Muscle layer of duodenum (tissue), 2 donors: ENCODE data around the gene MSMO1.

Experiments
- H3K27ac ChIP-seq: one replicate; pipeline ENCODE4 v1.7.0; 2013; ENCODE audit warnings: mild to moderate bottlenecking, low read length
- H3K27me3 ChIP-seq: one replicate; pipeline ENCODE4 v1.7.0; 2013; ENCODE audit warnings: low read depth, mild to moderate bottlenecking, control low read depth, low read length
- H3K36me3 ChIP-seq, 2 donors: one replicate each; pipeline ENCODE4 v1.7.0; 2013; ENCODE audit warnings: low read length in 2 of 2, control low read depth in 1 of 2, mild to moderate bottlenecking in 1 of 2; ENCODE audit not compliant: insufficient read depth in 2 of 2, control insufficient read depth in 1 of 2
- H3K4me1 ChIP-seq, 2 donors: one replicate each; pipeline ENCODE4 v1.7.0; 2013; ENCODE audit warnings: low read length in 2 of 2, mild to moderate bottlenecking in 2 of 2, control low read depth in 1 of 2, moderate library complexity in 1 of 2; ENCODE audit not compliant: insufficient read depth in 2 of 2, control insufficient read depth in 1 of 2
- H3K4me3 ChIP-seq, 2 donors: one replicate each; pipeline ENCODE4 v1.7.0; 2013; ENCODE audit warnings: low read length in 2 of 2, low read depth in 1 of 2, mild to moderate bottlenecking in 1 of 2
- H3K9me3 ChIP-seq, 2 donors: one replicate each; pipeline ENCODE4 v1.7.0; 2013; ENCODE audit warnings: low read length in 2 of 2, control low read depth in 1 of 2, mild to moderate bottlenecking in 1 of 2; ENCODE audit not compliant: control insufficient read depth in 1 of 2
- donor health status: healthy.

The MSMO1 gene

DNA sequence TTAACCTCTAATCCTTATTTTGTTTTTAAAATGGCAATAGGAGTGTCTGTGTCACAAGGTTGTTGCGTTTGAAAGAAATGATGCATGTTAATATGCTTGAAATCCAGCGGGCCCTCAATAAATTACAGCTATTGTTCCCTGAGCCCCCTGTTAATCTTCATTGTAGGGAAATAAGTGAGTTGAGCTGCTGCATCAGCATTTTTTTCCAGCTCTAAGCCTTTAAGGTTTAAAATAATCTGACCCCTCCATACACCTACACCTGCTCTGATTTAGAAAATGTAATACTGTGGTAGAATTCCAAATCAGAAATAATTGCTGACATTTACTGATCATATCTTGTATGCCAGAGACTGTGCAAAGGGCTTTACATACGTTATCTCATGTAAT lies 2.6 kb upstream of the MSMO1 start:
- no peak overlapping the region for H3K27ac ChIP-seq
- H3K9me3 ChIP-seq: no peaks in the 10 kb centered on the region
- H3K36me3 ChIP-seq: no peaks in the 10 kb centered on the region
- H3K4me3 ChIP-seq: no peak overlapping the region
- no peaks in the 10 kb centered on the region for H3K27me3 ChIP-seq
- H3K4me1 ChIP-seq: peaks cover 17 to 21% of the 10 kb centered on the region in 2 donors

DNA sequence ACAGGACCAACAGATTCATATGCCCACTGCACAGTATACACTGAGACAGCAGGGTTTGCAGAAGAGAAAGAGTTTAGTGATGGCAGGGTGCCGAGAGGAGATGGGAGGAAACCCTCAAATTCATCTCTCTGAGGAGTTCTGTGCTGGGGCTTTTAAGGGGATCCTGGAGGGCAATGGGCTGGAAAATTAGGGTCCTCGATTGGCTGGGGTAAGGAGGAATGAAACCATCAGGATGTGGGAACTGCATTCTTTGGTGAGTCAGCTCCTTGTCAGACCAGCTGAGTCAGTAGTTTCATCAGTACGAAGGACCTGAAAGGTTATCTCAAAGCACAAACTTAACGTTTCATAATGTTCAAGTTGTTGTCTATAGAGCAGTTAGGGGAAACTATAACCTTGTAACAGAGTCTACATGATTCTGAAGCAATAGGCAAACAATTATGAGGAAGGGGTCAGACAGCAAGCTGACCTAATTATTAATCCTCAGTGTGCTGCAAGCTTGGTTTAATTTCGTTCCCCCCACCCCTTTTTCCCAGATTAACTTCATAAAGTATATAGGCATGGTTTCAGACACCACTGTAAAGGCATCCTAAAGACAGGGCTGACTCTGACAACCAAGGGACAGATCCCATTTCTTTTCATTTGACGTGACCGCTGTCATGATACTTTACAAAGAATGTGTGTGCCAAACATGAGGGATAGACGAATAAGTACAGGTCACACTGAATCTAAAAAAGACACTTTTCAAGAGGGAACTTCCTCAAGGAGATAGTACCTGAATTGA lies 1.5 kb upstream of the MSMO1 start:
- H3K36me3 ChIP-seq: no peaks in the 10 kb centered on the region
- H3K4me1 ChIP-seq: peaks cover 17 to 21% of the 10 kb centered on the region in 2 donors
- H3K27ac ChIP-seq: no peak overlapping the region
- H3K9me3 ChIP-seq: no peaks in the 10 kb centered on the region
- H3K4me3 ChIP-seq: peak overlapping the region; percentile 92 to 100
- H3K27me3 ChIP-seq: no peaks in the 10 kb centered on the region

DNA sequence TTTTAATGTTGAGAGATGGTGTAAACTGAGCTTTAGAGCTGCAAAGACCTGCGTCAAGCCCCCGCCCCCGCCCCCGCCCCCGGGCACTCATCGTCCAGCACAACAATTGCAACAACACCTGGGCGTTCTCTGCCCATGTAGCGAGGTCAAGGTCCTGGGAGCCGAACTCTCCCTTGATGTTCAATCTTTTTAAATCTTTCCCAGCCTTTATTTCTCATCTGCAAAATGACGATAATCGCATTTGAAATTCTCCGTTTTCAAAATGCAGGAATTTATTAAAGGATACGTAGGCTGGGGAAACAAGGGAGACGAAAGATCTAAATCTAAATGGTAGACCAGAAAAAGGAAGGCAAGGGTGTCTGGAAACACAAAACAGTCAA lies 648 bp upstream of the MSMO1 start:
- Histone ChIP-seq H3K4me1 (peaks cover 17 to 21% of the 10 kb centered on the region in 2 donors), H3K27ac (peak overlapping the region; percentile 84)

DNA sequence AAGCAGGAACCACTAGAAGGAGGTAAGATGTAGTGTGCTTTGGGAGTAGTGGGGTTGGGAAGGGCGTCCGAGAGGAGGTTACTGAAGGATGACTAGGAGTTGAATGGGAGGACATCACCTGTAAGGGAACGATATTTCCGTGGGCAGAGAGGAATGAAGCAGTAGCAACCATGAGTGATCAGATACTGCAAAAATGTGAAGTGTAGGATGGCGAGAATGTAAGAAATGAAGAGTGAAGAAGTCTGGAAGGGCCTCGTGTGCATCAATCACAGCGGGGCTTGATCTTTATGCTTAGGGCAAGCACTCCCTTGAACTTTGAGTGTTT lies 594 bp downstream of the MSMO1 start:
- Histone ChIP-seq H3K27me3 (no peaks in the 10 kb centered on the region), H3K36me3 (no peaks in the 10 kb centered on the region), H3K4me3 (peak overlapping the region; percentile 85 to 100), H3K27ac (peak overlapping the region; percentile 32), H3K4me1 (peaks cover 17 to 21% of the 10 kb centered on the region in 2 donors), H3K9me3 (no peaks in the 10 kb centered on the region)

More for the DNA sequence above, 648 bp upstream of the MSMO1 start:
- H3K9me3 ChIP-seq: no peaks in the 10 kb centered on the region
- peak overlapping the region; percentile 92 to 100 for H3K4me3 ChIP-seq
- H3K27me3 ChIP-seq: no peaks in the 10 kb centered on the region
- no peaks in the 10 kb centered on the region for H3K36me3 ChIP-seq

GRCh38 chr4:165328708-165329107 lies 1.2 kb downstream of the MSMO1 start:
- no peaks in the 10 kb centered on the region for H3K36me3 ChIP-seq
- H3K27me3 ChIP-seq: no peaks in the 10 kb centered on the region
- no peaks in the 10 kb centered on the region for H3K9me3 ChIP-seq
- H3K4me3 ChIP-seq: peak overlapping the region; percentile 85 to 100
- H3K4me1 ChIP-seq: peaks cover 17 to 21% of the 10 kb centered on the region in 2 donors
- peak overlapping the region; percentile 32 for H3K27ac ChIP-seq

DNA sequence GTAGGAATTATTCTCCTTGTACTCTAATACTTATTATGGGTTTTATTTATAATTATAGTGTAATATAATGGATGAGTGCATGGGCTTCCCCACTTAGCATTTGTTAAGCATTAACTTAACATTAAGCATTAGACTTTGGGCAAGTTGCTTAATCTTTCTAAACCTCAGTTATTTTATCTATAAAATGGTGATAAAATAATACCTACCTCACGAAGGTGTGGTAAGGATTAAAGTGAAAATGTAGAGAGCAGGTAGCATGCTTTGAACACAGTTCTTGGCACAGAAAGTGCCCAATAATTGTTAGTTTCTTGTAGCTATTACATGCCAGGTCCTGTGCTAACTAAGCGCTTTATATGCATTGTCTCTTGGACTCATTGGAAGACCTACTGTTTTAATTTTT lies 2.6 kb downstream of the MSMO1 start:
- Histone ChIP-seq H3K9me3 (no peaks in the 10 kb centered on the region), H3K36me3 (no peaks in the 10 kb centered on the region), H3K27ac (no peak overlapping the region), H3K4me1 (peaks cover 17 to 21% of the 10 kb centered on the region in 2 donors), H3K4me3 (no peak overlapping the region), H3K27me3 (no peaks in the 10 kb centered on the region)

- H3K27ac ChIP-seq: no peak overlapping the region
- H3K4me3 ChIP-seq: no peak overlapping the region
- peaks cover 17 to 21% of the 10 kb centered on the region in 2 donors for H3K4me1 ChIP-seq
- H3K27me3 ChIP-seq: no peaks in the 10 kb centered on the region
- no peaks in the 10 kb centered on the region for H3K36me3 ChIP-seq
- H3K9me3 ChIP-seq: no peaks in the 10 kb centered on the region
Observed at GRCh38 chr4:165330666-165331065, 3.2 kb downstream of the MSMO1 start.

GRCh38 chr4:165331359-165331758 lies 3.9 kb downstream of the MSMO1 start:
- Histone ChIP-seq H3K27me3 (no peaks in the 10 kb centered on the region), H3K4me3 (no peak overlapping the region), H3K9me3 (no peaks in the 10 kb centered on the region), H3K4me1 (peaks cover 13 to 16% of the 10 kb centered on the region in 2 donors), H3K36me3 (no peaks in the 10 kb centered on the region), H3K27ac (no peak overlapping the region)

- H3K36me3 ChIP-seq: peaks cover 0 to 2% of the 10 kb centered on the region in 2 donors
- H3K4me3 ChIP-seq: no peak overlapping the region
- H3K27me3 ChIP-seq: no peaks in the 10 kb centered on the region
- no peak overlapping the region for H3K27ac ChIP-seq
- peaks cover 10 to 14% of the 10 kb centered on the region in 2 donors for H3K4me1 ChIP-seq
- H3K9me3 ChIP-seq: no peaks in the 10 kb centered on the region
Observed at GRCh38 chr4:165331823-165332222, 4.4 kb downstream of the MSMO1 start.

DNA sequence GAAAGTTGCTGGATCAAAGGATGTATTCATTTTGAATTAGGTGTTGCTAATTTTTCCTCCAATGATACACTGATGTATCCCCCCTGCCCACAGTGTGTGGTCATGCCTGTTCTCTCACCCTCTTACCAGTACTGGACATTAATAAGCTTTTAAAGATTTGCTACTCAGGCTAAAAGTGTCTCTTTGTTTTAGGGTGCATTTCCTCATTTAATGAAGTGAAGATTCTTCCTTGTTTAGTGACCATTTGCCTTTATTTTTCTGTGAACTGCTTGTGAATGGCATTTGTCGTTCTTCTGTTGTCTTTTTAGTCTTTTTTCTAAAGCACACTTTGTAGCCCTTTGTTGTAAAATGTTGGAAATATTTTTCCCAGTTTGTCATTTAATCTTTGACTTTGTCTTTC lies 5.0 kb downstream of the MSMO1 start:
- H3K27me3 ChIP-seq: no peaks in the 10 kb centered on the region
- peaks cover 10 to 14% of the 10 kb centered on the region in 2 donors for H3K4me1 ChIP-seq
- no peak overlapping the region for H3K4me3 ChIP-seq
- H3K36me3 ChIP-seq: peaks cover 0 to 3% of the 10 kb centered on the region in 2 donors
- no peaks in the 10 kb centered on the region for H3K9me3 ChIP-seq
- H3K27ac ChIP-seq: no peak overlapping the region

GRCh38 chr4:165335163-165335703 lies 7.8 kb downstream of the MSMO1 start:
- no peaks in the 10 kb centered on the region for H3K4me1 ChIP-seq
- no peak overlapping the region for H3K27ac ChIP-seq
- H3K9me3 ChIP-seq: no peaks in the 10 kb centered on the region
- H3K27me3 ChIP-seq: no peaks in the 10 kb centered on the region
- peaks cover 14 to 16% of the 10 kb centered on the region in 2 donors for H3K36me3 ChIP-seq
- no peak overlapping the region for H3K4me3 ChIP-seq

GRCh38 chr4:165336743-165337142 lies 9.3 kb downstream of the MSMO1 start:
- peaks cover 19 to 23% of the 10 kb centered on the region in 2 donors for H3K36me3 ChIP-seq
- no peak overlapping the region for H3K4me3 ChIP-seq
- no peaks in the 10 kb centered on the region for H3K4me1 ChIP-seq
- no peaks in the 10 kb centered on the region for H3K27me3 ChIP-seq
- H3K27ac ChIP-seq: no peak overlapping the region
- no peaks in the 10 kb centered on the region for H3K9me3 ChIP-seq
